NCI-H510A (cell line): ENCODE results near the gene CACNA2D4.

Source experiments
- DNase-seq: peaks from one replicate; lab custom pipeline; 2025; lab: John Stamatoyannopoulos, UW

CACNA2D4 gene

GRCh38 chr12:1799882-1800400 is 118.5 kb downstream of the CACNA2D4 start:
- DNase-seq = no peak

GRCh38 chr12:1799051-1799881 is 119.2 kb downstream of the CACNA2D4 start:
- no peak for DNase-seq

- no peak for DNase-seq
Measured at GRCh38 chr12:1798641-1799020, 119.8 kb downstream of the CACNA2D4 start.

- no peak for DNase-seq
Measured at GRCh38 chr12:1797991-1798640, 120.3 kb downstream of the CACNA2D4 start.

- DNase-seq = no peak
Measured at GRCh38 chr12:1797011-1797901, 121.2 kb downstream of the CACNA2D4 start.

GRCh38 chr12:1796515-1797010 is 121.9 kb downstream of the CACNA2D4 start:
- no peak for DNase-seq

GRCh38 chr12:1795785-1796514 is 122.5 kb downstream of the CACNA2D4 start:
- DNase-seq = peak; percentile 50

GRCh38 chr12:1795221-1795784 is 123.1 kb downstream of the CACNA2D4 start:
- no peak for DNase-seq

GRCh38 chr12:1794440-1795090 is 123.9 kb downstream of the CACNA2D4 start:
- DNase-seq = no peak

GRCh38 chr12:1793426-1794210 is 124.8 kb downstream of the CACNA2D4 start:
- DNase-seq = no peak

- no peak for DNase-seq
Measured at GRCh38 chr12:1792406-1792805, 126.0 kb downstream of the CACNA2D4 start.

- peak; percentile 16 for DNase-seq
Measured at GRCh38 chr12:1791104-1791841, 127.2 kb downstream of the CACNA2D4 start.

GRCh38 chr12:1790444-1790843 is 128.0 kb downstream of the CACNA2D4 start:
- no peak for DNase-seq

GRCh38 chr12:1787714-1788113 is 130.7 kb downstream of the CACNA2D4 start:
- no peak for DNase-seq

GRCh38 chr12:1782215-1782614 is 136.2 kb downstream of the CACNA2D4 start:
- no peak for DNase-seq

GRCh38 chr12:1781772-1782171 is 136.7 kb downstream of the CACNA2D4 start:
- DNase-seq = no peak

GRCh38 chr12:1779783-1780182 is 138.7 kb downstream of the CACNA2D4 start:
- DNase-seq = no peak

- DNase-seq = no peak
Measured at GRCh38 chr12:1778911-1779310, 139.5 kb downstream of the CACNA2D4 start.

- no peak for DNase-seq
Measured at GRCh38 chr12:1777798-1778197, 140.7 kb downstream of the CACNA2D4 start.
